ENCODE results near the gene LRRC8D. TPM values are rescaled to one million over a fixed set of nuclear protein-coding genes. Genes with fewer than 3 reads are reported as not detected.

The LRRC8D gene
- total and polyA plus RNA-seq, 9 of the 15 experiments (the other 6 are each of a cell fraction or from before 2014, with no cell fraction given) = 3.4 to 53.9 (median 15.9) TPM

DNA sequence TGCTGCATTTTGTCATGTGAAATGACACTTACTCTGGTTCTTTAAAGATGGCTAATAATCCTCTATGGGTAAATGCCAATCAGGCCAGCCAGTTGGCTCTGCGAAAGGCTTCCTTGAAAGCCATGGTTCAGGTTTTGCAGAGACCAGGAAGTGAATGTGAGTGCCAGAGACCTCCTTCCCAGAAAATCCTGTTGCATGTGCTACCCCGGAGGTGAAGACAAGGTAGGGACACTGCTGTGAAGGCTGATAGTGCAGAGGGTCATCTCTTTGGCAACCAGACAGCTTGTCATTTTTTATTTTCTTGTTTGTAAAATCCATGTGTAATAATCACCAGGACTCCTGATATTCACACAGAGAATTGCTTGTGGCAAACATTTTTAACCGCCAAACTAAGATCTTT lies 18.7 kb downstream of the LRRC8D start:
- H3K4me2 ChIP-seq (ENCODE audit: insufficient read depth, low read length) = peak overlapping the region; percentile 39
- peak overlapping the region in 1 of 2 experiments; percentile 7; a peak in 1 of 4 replicates for H3K9ac ChIP-seq (ENCODE audit: insufficient read depth in 1 of 2, low read depth in 2 of 2, low read length in 2 of 2)
- DNase-seq (ENCODE audit: extremely low read depth in 1 of 4, low spot score in 3 of 4) = peak in 2 of 4 experiments; percentile 25 to 58
- no peak overlapping the region for H3K4me3 ChIP-seq
- H3K27me3 ChIP-seq (ENCODE audit: control insufficient read depth in 2 of 2, insufficient read depth in 2 of 2, low read length in 2 of 2) = no peaks in the 10 kb centered on the region
- H3K9me1 ChIP-seq (ENCODE audit: control insufficient read depth, insufficient read depth, low read length) = no peaks in the 10 kb centered on the region
- no peaks in the 10 kb centered on the region for H4K20me1 ChIP-seq (replicated peaks; ENCODE audit: control insufficient read depth, insufficient read depth, low read length)
- ATAC-seq = peak; percentile 52
- no peak overlapping the region; the same call in 1 of the 3 replicates for H3K27ac ChIP-seq (ENCODE audit: extremely low read depth, low read depth, low read length)
- no TSS peak for BruUV-seq (replicated peaks)
- peak; percentile 59 for FAIRE-seq
- peak; percentile 42; the same call in 1 of the 2 replicates for TF ChIP-seq RFX1 (IDR thresholded peaks at IDR 0.05)
- TF ChIP-seq CBFA2T3 (IDR thresholded peaks at IDR 0.05) = peak; percentile 34
- TF ChIP-seq, protein P1, sequence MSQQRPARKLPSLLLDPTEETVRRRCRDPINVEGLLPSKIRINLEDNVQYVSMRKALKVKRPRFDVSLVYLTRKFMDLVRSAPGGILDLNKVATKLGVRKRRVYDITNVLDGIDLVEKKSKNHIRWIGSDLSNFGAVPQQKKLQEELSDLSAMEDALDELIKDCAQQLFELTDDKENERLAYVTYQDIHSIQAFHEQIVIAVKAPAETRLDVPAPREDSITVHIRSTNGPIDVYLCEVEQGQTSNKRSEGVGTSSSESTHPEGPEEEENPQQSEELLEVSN (IDR thresholded peaks at IDR 0.05; ENCODE audit: borderline replicate concordance in 1 of 2, extremely low read depth in 1 of 2, insufficient read depth in 1 of 2, insufficient read length in 1 of 2, low read depth in 1 of 2, low read length in 1 of 2, poor library complexity in 1 of 2, severe bottlenecking in 1 of 2) = peak in 1 of 2 experiments; percentile 19
- TF ChIP-seq, protein P2, sequence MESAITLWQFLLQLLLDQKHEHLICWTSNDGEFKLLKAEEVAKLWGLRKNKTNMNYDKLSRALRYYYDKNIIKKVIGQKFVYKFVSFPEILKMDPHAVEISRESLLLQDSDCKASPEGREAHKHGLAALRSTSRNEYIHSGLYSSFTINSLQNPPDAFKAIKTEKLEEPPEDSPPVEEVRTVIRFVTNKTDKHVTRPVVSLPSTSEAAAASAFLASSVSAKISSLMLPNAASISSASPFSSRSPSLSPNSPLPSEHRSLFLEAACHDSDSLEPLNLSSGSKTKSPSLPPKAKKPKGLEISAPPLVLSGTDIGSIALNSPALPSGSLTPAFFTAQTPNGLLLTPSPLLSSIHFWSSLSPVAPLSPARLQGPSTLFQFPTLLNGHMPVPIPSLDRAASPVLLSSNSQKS (CRISPR knock-in tag; IDR thresholded peaks at IDR 0.05) = no peak
- TF ChIP-seq MTA2 (IDR thresholded peaks at IDR 0.05; ENCODE audit: low read depth) = no peak
- TF ChIP-seq, protein P3, sequence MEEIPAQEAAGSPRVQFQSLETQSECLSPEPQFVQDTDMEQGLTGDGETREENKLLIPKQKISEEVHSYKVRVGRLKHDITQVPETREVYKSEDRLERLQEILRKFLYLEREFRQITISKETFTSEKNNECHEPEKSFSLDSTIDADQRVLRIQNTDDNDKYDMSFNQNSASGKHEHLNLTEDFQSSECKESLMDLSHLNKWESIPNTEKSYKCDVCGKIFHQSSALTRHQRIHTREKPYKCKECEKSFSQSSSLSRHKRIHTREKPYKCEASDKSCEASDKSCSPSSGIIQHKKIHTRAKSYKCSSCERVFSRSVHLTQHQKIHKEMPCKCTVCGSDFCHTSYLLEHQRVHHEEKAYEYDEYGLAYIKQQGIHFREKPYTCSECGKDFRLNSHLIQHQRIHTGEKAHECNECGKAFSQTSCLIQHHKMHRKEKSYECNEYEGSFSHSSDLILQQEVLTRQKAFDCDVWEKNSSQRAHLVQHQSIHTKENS (CRISPR knock-in tag; IDR thresholded peaks at IDR 0.05) = no peak
- no peak for TF ChIP-seq ZNF76 (CRISPR knock-in tag; IDR thresholded peaks at IDR 0.05; ENCODE audit: borderline replicate concordance)
- H3K4me1 ChIP-seq (replicated peaks in 1 of 2; ENCODE audit: control insufficient read depth in 2 of 2, insufficient read depth in 2 of 2, low read length in 2 of 2) = peaks cover 8 to 45% of the 10 kb centered on the region in 2 experiments
- ChIA-PET POLR2A (interaction anchor here (0.9 to 1.6 kb wide), 4 partner anchors 14 to 57 kb away, joined by 3 to 7 read pairs (median 3); no protein-coding TSS in a partner anchor), CTCF (ENCODE audit: low intra/inter-chr PET ratio) (no interaction called here)
- H2AFZ ChIP-seq (ENCODE audit: low read depth, low read length) = 0 out of 2 replicates have a peak overlapping the region, but pooled peaks have one; percentile 2
- intact Hi-C loops (cut with micrococcal nuclease) (no loop called here), in situ Hi-C loops (cut with MboI) (no loop called here)
- 16% methylated on average over 3 of the region's 3 CpGs for WGBS (ENCODE audit: insufficient coverage, low coverage, missing lambda C conversion rate)
- no peaks in the 10 kb centered on the region for H3K9me3 ChIP-seq (replicated peaks; ENCODE audit: control insufficient read depth, insufficient read depth, low read depth, low read length)
- H3K79me2 ChIP-seq (ENCODE audit: control insufficient read depth, insufficient read depth, low read length) = peaks cover 70% of the 10 kb centered on the region
- H3K36me3 ChIP-seq (ENCODE audit: control insufficient read depth, insufficient read depth, low read length) = peaks cover 30% of the 10 kb centered on the region
